Measurements from ENCODE around the gene BACH2. TPM values are rescaled to one million over a fixed set of nuclear protein-coding genes. Genes with fewer than 3 reads are reported as not detected.
A peak's percentile ranks its signal among the peaks of the same experiment; 100 is the strongest.

BACH2 gene
- total and polyA plus RNA-seq, 7 experiments from 2014 or later: 24.8 to 193 (median 117) TPM

DNA sequence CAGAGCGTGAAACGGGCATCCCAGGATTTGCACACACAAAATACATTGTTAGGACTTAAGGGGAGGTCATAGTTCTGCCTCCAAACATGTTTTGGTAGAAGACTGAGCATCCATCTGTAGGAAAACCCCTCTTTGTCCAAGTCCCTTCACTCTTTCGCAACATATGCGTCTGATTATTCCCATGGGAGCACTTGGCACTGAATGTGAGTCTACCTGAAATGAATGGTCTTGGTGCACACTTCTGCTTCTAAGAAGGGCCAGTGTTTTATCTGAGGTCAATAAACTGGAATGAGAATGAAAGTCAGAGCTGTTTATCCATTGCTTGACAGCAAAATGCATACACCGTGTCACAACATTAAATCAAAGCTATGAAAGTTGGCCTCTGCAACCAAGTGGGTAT lies 369.4 kb downstream of the BACH2 start:
- H3K36me3 ChIP-seq (ENCODE audit: control insufficient read depth in 2 of 3, insufficient read depth in 3 of 3, low read length in 3 of 3): peaks cover 0 to 23% (median 0%) of the 10 kb centered on the region in 3 experiments
- ChIA-PET POLR2A (no interaction called here), CTCF (no interaction called here)
- Mint-ChIP-seq H3K27me3 (no peaks in the 10 kb centered on the region), H3K27ac (peak overlapping the region in 7 of 9 donors; percentile 11 to 71 (median 66)), H3K36me3 (peaks cover 0 to 52% (median 31%) of the 10 kb centered on the region in 5 donors), H3K4me3 (peak overlapping the region in 1 of 10 donors; percentile 29), H3K4me1 (peaks cover 28 to 69% (median 61%) of the 10 kb centered on the region in 7 donors), H3K9me3 (peaks cover 0 to 10% (median 2%) of the 10 kb centered on the region in 11 donors)
- ATAC-seq: no peak
- no peak overlapping the region for H3K27ac ChIP-seq (ENCODE audit: low read depth, low read length)
- no peak overlapping the region for H3K4me3 ChIP-seq (ENCODE audit: low read length)
- peaks cover 0 to 14% of the 10 kb centered on the region in 2 donors for H3K4me1 ChIP-seq (ENCODE audit: control insufficient read depth in 2 of 2, insufficient read depth in 2 of 2, low read length in 2 of 2)
- intact Hi-C loops (cut with micrococcal nuclease): loop anchor here in 1 of 2 donors (5.0 kb wide), 1 partner anchor 110 kb away; the partner anchor contains the start of gene MDN1
- H3K27me3 ChIP-seq (ENCODE audit: control insufficient read depth in 2 of 2, insufficient read depth in 2 of 2, low read length in 2 of 2): no peaks in the 10 kb centered on the region
- DNase-seq: no peak
- no peaks in the 10 kb centered on the region for H3K9me3 ChIP-seq (ENCODE audit: control insufficient read depth in 2 of 3, low read length in 3 of 3)

DNA sequence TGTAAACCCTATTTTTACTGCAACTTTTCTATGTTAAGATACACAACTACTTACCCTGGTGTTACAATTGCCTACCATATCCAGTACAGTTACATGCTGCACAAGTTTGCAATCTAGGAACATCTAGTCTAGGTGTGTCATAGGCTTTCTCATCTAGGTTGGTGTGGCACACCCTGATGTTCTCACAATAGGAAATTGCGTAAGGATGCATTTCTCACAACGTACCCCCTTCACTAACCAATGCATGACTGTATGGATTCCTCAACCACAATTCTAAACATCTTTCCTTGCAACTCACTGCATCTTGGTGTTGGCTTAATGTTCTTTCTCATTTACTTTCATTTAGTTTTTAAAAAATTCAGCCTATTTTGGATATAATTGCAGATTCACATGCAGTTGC lies 370.8 kb downstream of the BACH2 start:
- H3K27ac ChIP-seq (ENCODE audit: low read depth, low read length): no peak overlapping the region
- Mint-ChIP-seq H3K4me3 (peak overlapping the region in 1 of 10 donors; percentile 36), H3K36me3 (peaks cover 0 to 41% (median 24%) of the 10 kb centered on the region in 5 donors), H3K27me3 (no peaks in the 10 kb centered on the region), H3K27ac (peak overlapping the region in 5 of 9 donors; percentile 6 to 76 (median 67)), H3K9me3 (peaks cover 0 to 10% (median 2%) of the 10 kb centered on the region in 11 donors), H3K4me1 (peaks cover 28 to 65% (median 59%) of the 10 kb centered on the region in 7 donors)
- H3K4me1 ChIP-seq (ENCODE audit: control insufficient read depth in 2 of 2, insufficient read depth in 2 of 2, low read length in 2 of 2): peaks cover 0 to 14% of the 10 kb centered on the region in 2 donors
- H3K27me3 ChIP-seq (ENCODE audit: control insufficient read depth in 2 of 2, insufficient read depth in 2 of 2, low read length in 2 of 2): no peaks in the 10 kb centered on the region
- POLR2A ChIA-PET: no interaction called here
- peaks cover 0 to 12% (median 0%) of the 10 kb centered on the region in 3 experiments for H3K36me3 ChIP-seq (ENCODE audit: control insufficient read depth in 2 of 3, insufficient read depth in 3 of 3, low read length in 3 of 3)
- no peak overlapping the region for H3K4me3 ChIP-seq (ENCODE audit: low read length)
- ATAC-seq (peak; percentile 36), DNase-seq (no peak)
- H3K9me3 ChIP-seq (ENCODE audit: control insufficient read depth in 2 of 3, low read length in 3 of 3): no peaks in the 10 kb centered on the region
- intact Hi-C loops (cut with micrococcal nuclease): loop anchor here in 1 of 2 donors (5.0 kb wide), 1 partner anchor 109 kb away; the partner anchor contains the start of gene MDN1
- CTCF ChIA-PET: no interaction called here

DNA sequence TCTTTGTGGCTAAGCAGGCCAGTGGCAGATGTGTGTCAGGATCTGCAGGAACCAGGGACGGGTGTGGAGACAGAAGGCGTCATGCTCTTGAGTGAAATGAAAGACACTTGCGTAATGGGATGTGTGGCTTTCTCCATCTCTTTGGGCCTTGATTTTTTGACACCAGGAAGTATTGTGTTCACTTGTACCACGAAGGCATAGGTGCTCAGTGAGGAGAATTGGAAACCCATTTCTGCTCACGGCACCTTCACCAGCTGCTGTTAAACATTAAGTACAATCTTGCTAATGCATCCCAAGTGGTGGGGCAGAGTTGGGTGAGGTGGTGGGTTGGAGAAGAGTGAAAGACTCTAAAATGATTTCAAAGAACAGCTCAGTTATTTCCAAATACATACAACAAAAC lies 372.4 kb downstream of the BACH2 start:
- H3K9me3 ChIP-seq (ENCODE audit: control insufficient read depth in 2 of 3, low read length in 3 of 3): no peaks in the 10 kb centered on the region
- H3K27ac ChIP-seq (ENCODE audit: low read depth, low read length): no peak overlapping the region
- CTCF ChIA-PET: no interaction called here
- H3K4me3 ChIP-seq (ENCODE audit: low read length): no peak overlapping the region
- H3K4me1 Mint-ChIP-seq: peaks cover 23 to 54% (median 47%) of the 10 kb centered on the region in 7 donors
- H3K4me1 ChIP-seq (ENCODE audit: control insufficient read depth in 2 of 2, insufficient read depth in 2 of 2, low read length in 2 of 2): peaks cover 0 to 14% of the 10 kb centered on the region in 2 donors
- ATAC-seq: no peak
- H3K4me3 Mint-ChIP-seq: peak overlapping the region in 1 of 10 donors; percentile 48
- H3K9me3 Mint-ChIP-seq: peaks cover 0 to 10% (median 2%) of the 10 kb centered on the region in 11 donors
- no peak for DNase-seq
- intact Hi-C loops (cut with micrococcal nuclease): no loop called here
- peaks cover 0 to 5% (median 0%) of the 10 kb centered on the region in 3 experiments for H3K36me3 ChIP-seq (ENCODE audit: control insufficient read depth in 2 of 3, insufficient read depth in 3 of 3, low read length in 3 of 3)
- peaks cover 0 to 3% (median 0%) of the 10 kb centered on the region in 5 donors for H3K27me3 Mint-ChIP-seq
- POLR2A ChIA-PET: no interaction called here
- H3K27me3 ChIP-seq (ENCODE audit: control insufficient read depth in 2 of 2, insufficient read depth in 2 of 2, low read length in 2 of 2): no peaks in the 10 kb centered on the region
- peak overlapping the region in 5 of 9 donors; percentile 10 to 79 (median 46) for H3K27ac Mint-ChIP-seq
- peaks cover 0 to 31% (median 18%) of the 10 kb centered on the region in 5 donors for H3K36me3 Mint-ChIP-seq

DNA sequence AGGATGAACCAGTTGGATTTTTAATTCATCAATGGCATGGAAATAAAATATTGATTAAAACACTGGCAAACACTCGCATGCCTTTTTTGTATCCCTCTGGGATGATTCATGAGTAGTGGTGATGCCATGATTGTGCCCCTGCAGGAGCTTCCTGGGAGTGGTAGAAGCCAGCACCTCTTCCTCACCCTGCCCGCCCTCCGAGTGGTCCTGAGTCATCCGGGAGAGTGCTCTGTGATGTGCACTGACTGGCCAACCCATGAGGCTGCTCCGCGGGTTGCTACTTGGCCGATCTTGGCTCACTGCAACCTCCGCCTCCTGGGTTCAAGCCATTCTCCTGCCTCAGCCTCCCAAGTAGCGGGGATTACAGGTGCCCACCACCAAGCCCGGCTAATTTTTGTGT lies 375.0 kb downstream of the BACH2 start:
- ATAC-seq (no peak), DNase-seq (no peak)
- Histone ChIP-seq H3K4me1 (ENCODE audit: control insufficient read depth in 2 of 2, insufficient read depth in 2 of 2, low read length in 2 of 2) (peaks cover 0 to 9% of the 10 kb centered on the region in 2 donors), H3K9me3 (ENCODE audit: control insufficient read depth in 2 of 3, low read length in 3 of 3) (peaks cover 0 to 3% (median 0%) of the 10 kb centered on the region in 3 experiments), H3K27me3 (ENCODE audit: control insufficient read depth in 2 of 2, insufficient read depth in 2 of 2, low read length in 2 of 2) (no peaks in the 10 kb centered on the region), H3K4me3 (ENCODE audit: low read length) (no peak overlapping the region), H3K27ac (ENCODE audit: low read depth, low read length) (no peak overlapping the region), H3K36me3 (ENCODE audit: control insufficient read depth in 2 of 3, insufficient read depth in 3 of 3, low read length in 3 of 3) (no peaks in the 10 kb centered on the region)
- H3K27ac Mint-ChIP-seq: no peak overlapping the region
- ChIA-PET CTCF (interaction anchor here (1.9 kb wide), 1 partner anchor 19 kb away, joined by 6 read pairs; no protein-coding TSS in a partner anchor), POLR2A (interaction anchor here (1.2 kb wide), 1 partner anchor 19 kb away, joined by 3 read pairs; no protein-coding TSS in a partner anchor)
- peaks cover 0 to 4% (median 0%) of the 10 kb centered on the region in 5 donors for H3K27me3 Mint-ChIP-seq
- H3K4me3 Mint-ChIP-seq: no peak overlapping the region
- H3K9me3 Mint-ChIP-seq: peaks cover 4 to 20% (median 9%) of the 10 kb centered on the region in 11 donors
- peaks cover 10 to 29% (median 22%) of the 10 kb centered on the region in 7 donors for H3K4me1 Mint-ChIP-seq
- H3K36me3 Mint-ChIP-seq: peaks cover 4 to 13% (median 10%) of the 10 kb centered on the region in 5 donors
- intact Hi-C loops (cut with micrococcal nuclease): no loop called here

DNA sequence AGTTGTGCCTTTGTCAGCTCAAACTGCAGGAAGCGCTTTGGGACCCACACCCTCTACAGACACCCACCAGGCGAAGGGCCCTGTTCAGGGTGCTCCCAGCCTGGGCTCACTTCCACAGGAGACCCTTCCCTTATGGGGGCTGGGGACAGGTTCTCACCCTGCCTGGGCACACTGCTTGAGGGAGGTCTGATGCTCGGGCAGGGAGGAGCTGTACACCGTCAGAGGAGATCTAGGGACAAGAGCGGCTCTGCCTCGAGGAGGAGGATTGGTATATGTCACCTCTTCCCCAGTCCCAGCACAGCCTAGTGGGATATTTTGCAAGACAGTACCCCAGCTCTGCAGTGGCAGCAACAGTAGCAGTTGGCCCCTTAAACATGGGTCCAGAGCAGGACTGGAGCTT lies 375.4 kb downstream of the BACH2 start:
- DNase-seq (no peak), ATAC-seq (peak; percentile 26)
- intact Hi-C loops (cut with micrococcal nuclease): no loop called here
- ChIA-PET CTCF (interaction anchor here (1.9 kb wide), 1 partner anchor 19 kb away, joined by 6 read pairs; no protein-coding TSS in a partner anchor), POLR2A (interaction anchor here (1.2 kb wide), 1 partner anchor 19 kb away, joined by 3 read pairs; no protein-coding TSS in a partner anchor)
- peaks cover 8 to 15% (median 12%) of the 10 kb centered on the region in 5 donors for H3K36me3 Mint-ChIP-seq
- Histone ChIP-seq H3K4me1 (ENCODE audit: control insufficient read depth in 2 of 2, insufficient read depth in 2 of 2, low read length in 2 of 2) (peaks cover 0 to 4% of the 10 kb centered on the region in 2 donors), H3K9me3 (ENCODE audit: control insufficient read depth in 2 of 3, low read length in 3 of 3) (peaks cover 0 to 3% (median under 1%) of the 10 kb centered on the region in 3 experiments), H3K27me3 (ENCODE audit: control insufficient read depth in 2 of 2, insufficient read depth in 2 of 2, low read length in 2 of 2) (no peaks in the 10 kb centered on the region), H3K36me3 (ENCODE audit: control insufficient read depth in 2 of 3, insufficient read depth in 3 of 3, low read length in 3 of 3) (no peaks in the 10 kb centered on the region), H3K4me3 (ENCODE audit: low read length) (no peak overlapping the region), H3K27ac (ENCODE audit: low read depth, low read length) (no peak overlapping the region)
- no peak overlapping the region for H3K27ac Mint-ChIP-seq
- peaks cover 0 to 4% (median 0%) of the 10 kb centered on the region in 5 donors for H3K27me3 Mint-ChIP-seq
- no peak overlapping the region for H3K4me3 Mint-ChIP-seq
- H3K4me1 Mint-ChIP-seq: peaks cover 7 to 24% (median 17%) of the 10 kb centered on the region in 7 donors
- peaks cover 6 to 25% (median 13%) of the 10 kb centered on the region in 11 donors for H3K9me3 Mint-ChIP-seq

DNA sequence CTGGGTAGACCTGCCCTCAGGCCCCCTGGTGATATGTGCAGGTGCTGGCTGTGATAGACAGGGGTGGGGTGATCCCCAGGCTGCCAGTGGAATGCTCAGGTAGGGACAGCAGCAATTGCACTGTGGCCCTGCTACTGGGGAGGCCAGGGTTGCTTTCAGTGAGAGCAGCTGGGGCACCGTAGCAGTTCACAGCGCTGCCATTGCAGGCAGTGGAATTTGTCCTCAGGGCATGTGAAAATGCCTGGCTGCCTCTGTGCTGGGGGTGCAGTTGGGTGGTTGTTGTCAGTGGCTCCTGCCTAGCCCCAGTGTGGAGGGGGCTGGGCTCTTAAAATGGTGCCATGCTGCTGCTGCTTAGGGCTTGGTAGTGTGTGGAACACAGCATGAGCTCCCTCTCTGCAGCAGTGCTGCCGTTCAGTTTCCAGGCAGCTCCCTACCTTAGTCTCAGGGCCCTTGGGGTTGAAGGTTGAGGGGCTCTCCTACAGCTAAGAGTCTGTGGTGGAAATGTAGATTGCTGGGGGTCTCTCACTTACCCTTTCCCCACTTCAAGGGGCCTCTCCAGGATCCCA lies 378.8 kb downstream of the BACH2 start:
- Mint-ChIP-seq H3K27me3 (peaks cover 0 to 4% (median 0%) of the 10 kb centered on the region in 5 donors), H3K4me3 (no peak overlapping the region), H3K27ac (no peak overlapping the region), H3K9me3 (peaks cover 6 to 23% (median 17%) of the 10 kb centered on the region in 11 donors), H3K4me1 (peaks cover 0 to 8% (median 6%) of the 10 kb centered on the region in 7 donors), H3K36me3 (peaks cover 5 to 12% (median 11%) of the 10 kb centered on the region in 5 donors)
- Histone ChIP-seq H3K27me3 (ENCODE audit: control insufficient read depth in 2 of 2, insufficient read depth in 2 of 2, low read length in 2 of 2) (no peaks in the 10 kb centered on the region), H3K9me3 (ENCODE audit: control insufficient read depth in 2 of 3, low read length in 3 of 3) (peaks cover 0 to 6% (median 3%) of the 10 kb centered on the region in 3 experiments), H3K27ac (ENCODE audit: low read depth, low read length) (no peak overlapping the region), H3K36me3 (ENCODE audit: control insufficient read depth in 2 of 3, insufficient read depth in 3 of 3, low read length in 3 of 3) (no peaks in the 10 kb centered on the region), H3K4me1 (ENCODE audit: control insufficient read depth in 2 of 2, insufficient read depth in 2 of 2, low read length in 2 of 2) (no peaks in the 10 kb centered on the region), H3K4me3 (ENCODE audit: low read length) (no peak overlapping the region)
- intact Hi-C loops (cut with micrococcal nuclease): no loop called here
- no peak for DNase-seq
- ATAC-seq: no peak
- ChIA-PET POLR2A (no interaction called here), CTCF (no interaction called here)

All from naive thymus-derived CD4-positive, alpha-beta T cell (primary cell).